C4-2B (cell line): Measurements from ENCODE around the gene ZNF316.

Source experiments
- ZFX ChIP-seq: fragments of 450-650 bp; IDR thresholded peaks from 2 replicates; pipeline ENCODE4 v1.6.1; 2017
- TF ChIP-seq, protein P1 (sequence below): fragments of 450-650 bp; conservative IDR thresholded peaks from 2 replicates; pipeline ENCODE4 v1.5.1; 2017; ENCODE audit warnings: mild to moderate bottlenecking

DNA sequence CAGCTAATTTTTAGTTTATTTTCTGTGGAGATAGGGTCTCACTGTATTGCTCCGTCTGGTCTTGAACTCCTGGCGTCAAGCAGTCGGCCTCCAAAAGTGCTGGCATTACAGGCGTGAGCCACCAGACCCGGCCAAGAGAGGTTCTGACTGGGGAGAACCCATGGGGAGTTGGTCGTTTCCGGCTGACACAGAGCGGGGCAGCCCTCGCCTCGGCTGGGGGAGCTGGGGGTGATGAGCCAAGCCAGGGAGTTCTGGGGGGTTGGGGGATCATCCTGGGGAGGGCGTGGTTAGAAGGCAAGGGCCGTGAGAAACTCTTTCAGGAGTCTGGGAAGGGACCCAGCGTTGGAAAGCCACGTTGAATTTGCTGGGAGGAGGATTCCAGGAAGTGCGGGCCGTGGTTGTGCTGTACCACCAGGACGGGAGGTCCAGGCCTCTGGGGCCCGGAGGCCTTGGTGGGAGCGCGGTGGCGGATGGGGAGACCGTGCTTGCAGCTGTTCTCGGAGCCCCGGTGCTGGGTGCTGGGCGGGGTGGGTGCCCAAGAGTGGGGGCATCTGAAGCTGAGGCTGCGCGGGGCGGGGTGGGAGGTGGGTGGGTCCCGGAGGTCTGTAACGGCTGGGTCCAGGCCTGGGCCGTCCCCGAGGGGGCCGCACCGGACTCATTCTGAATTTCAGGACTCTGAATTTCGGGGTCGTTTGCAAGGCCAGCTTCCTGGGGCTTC is 30.1 kb upstream of the ZNF316 start:
- TF ChIP-seq, protein P1, sequence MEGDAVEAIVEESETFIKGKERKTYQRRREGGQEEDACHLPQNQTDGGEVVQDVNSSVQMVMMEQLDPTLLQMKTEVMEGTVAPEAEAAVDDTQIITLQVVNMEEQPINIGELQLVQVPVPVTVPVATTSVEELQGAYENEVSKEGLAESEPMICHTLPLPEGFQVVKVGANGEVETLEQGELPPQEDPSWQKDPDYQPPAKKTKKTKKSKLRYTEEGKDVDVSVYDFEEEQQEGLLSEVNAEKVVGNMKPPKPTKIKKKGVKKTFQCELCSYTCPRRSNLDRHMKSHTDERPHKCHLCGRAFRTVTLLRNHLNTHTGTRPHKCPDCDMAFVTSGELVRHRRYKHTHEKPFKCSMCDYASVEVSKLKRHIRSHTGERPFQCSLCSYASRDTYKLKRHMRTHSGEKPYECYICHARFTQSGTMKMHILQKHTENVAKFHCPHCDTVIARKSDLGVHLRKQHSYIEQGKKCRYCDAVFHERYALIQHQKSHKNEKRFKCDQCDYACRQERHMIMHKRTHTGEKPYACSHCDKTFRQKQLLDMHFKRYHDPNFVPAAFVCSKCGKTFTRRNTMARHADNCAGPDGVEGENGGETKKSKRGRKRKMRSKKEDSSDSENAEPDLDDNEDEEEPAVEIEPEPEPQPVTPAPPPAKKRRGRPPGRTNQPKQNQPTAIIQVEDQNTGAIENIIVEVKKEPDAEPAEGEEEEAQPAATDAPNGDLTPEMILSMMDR: no peak
- TF ChIP-seq ZFX: no peak
